HepG2 (cell line): Measurements from ENCODE around the gene INTS14. TPM values are rescaled to one million over a fixed set of nuclear protein-coding genes. Genes with fewer than 3 reads are reported as not detected.

Experiments
- ATAC-seq: fragments of 200-7000 bp; cut with Tn5 transposase; 3 replicates; pipeline ENCODE4 v1.9.1; 2020; ENCODE audit warnings: mild to moderate bottlenecking, moderate library complexity
- BruUV-seq: library from RNA; stranded (reverse); fragments of 400-500 nt; replicated peaks from 2 replicates; lab custom pipeline; 2021; lab: Mats Ljungman, UMichigan
- CTCF ChIA-PET: fragments of 300-600 bp; formaldehyde crosslinking; extraction: SDS; loops from one replicate; lab custom pipeline; 2021; ENCODE audit warnings: low total read pairs, inconsistent platforms, low intra/inter-chr PET ratio; lab: Yijun Ruan, JAX
- POLR2A ChIA-PET: fragments of 350-600 bp; sonication (Branson Sonifier 250); formaldehyde crosslinking; loops from one replicate; lab custom pipeline; 2020; ENCODE audit warnings: antibody characterized with exemption, inconsistent platforms; lab: Yijun Ruan, JAX
- DNase-seq: peaks from one replicate; pipeline ENCODE4 v3.0.0-alpha.2; 2015; ENCODE audit warnings: low spot score
- FAIRE-seq: peaks from 3 replicates; lab custom pipeline; 2011; peaks lifted over from hg19 to GRCh38; lab: Jason Lieb, UNC
- H2AFZ ChIP-seq: one replicate; pipeline ENCODE4 v1.6.1; 2011; ENCODE audit warnings: low read length, inconsistent platforms
- H3K27ac ChIP-seq: fragments of 300-600 bp; 3 replicates; pipeline ENCODE4 v1.8.0; 2011; ENCODE audit warnings: mixed run types, mild to moderate bottlenecking, mixed read lengths, low read length, inconsistent platforms; ENCODE audit not compliant: insufficient read depth; ENCODE audit errors: extremely low read length
- H3K27me3 ChIP-seq, 2 experiments: fragments of 200-600 bp in 1 of 2; 2 replicates in 1 of 2; 3 replicates in 1 of 2; pipeline versions ENCODE4 v1.6.0 to v1.8.0; 2011; ENCODE audit warnings: low read length in 2 of 2, mild to moderate bottlenecking in 2 of 2, moderate library complexity in 2 of 2, inconsistent platforms in 1 of 2; ENCODE audit not compliant: insufficient read depth in 2 of 2, control insufficient read depth in 1 of 2
- H3K36me3 ChIP-seq, 2 experiments: fragments of 200-600 bp in 1 of 2; replicated peaks in 1 of 2; 2 replicates in 1 of 2; 3 replicates in 1 of 2; pipeline versions ENCODE4 v1.5.1 to v1.8.0; 2011; ENCODE audit warnings: low read length in 2 of 2, inconsistent platforms in 1 of 2; ENCODE audit not compliant: insufficient read depth in 2 of 2, control insufficient read depth in 1 of 2
- H3K4me1 ChIP-seq: 2 replicates; pipeline ENCODE4 v1.5.1; 2012; ENCODE audit warnings: low read length, inconsistent platforms; ENCODE audit not compliant: insufficient read depth
- H3K4me2 ChIP-seq: 2 replicates; pipeline ENCODE4 v1.6.0; 2011; ENCODE audit warnings: low read depth, low read length, inconsistent platforms
- H3K4me3 ChIP-seq, 3 experiments: fragments of 200-600 bp in 1 of 3; sonication (generic), shearing (Covaris generic) in 1 of 3; replicated peaks in 1 of 3; 2 replicates each; pipeline ENCODE4 v1.5.1; 2011 to 2016; ENCODE audit warnings: low read length in 3 of 3, inconsistent platforms in 2 of 3, low read depth in 2 of 3, mild to moderate bottlenecking in 2 of 3, control low read depth in 1 of 3, mixed read lengths in 1 of 3; ENCODE audit not compliant: insufficient read depth in 1 of 3
- H3K79me2 ChIP-seq: one replicate; pipeline ENCODE4 v1.6.1; 2011; ENCODE audit warnings: low read length, inconsistent platforms; ENCODE audit not compliant: insufficient read depth
- H3K9ac ChIP-seq: 2 replicates; pipeline ENCODE4 v1.6.0; 2011; ENCODE audit warnings: mild to moderate bottlenecking, low read depth, low read length, inconsistent platforms; ENCODE audit not compliant: insufficient read depth
- H3K9me3 ChIP-seq: 2 replicates; pipeline ENCODE4 v1.5.1; 2012; ENCODE audit warnings: mild to moderate bottlenecking, low read length
- H4K20me1 ChIP-seq: 2 replicates; pipeline ENCODE4 v1.6.0; 2011; ENCODE audit warnings: inconsistent platforms, mild to moderate bottlenecking, low read length, moderate library complexity; ENCODE audit not compliant: insufficient read depth
- CTCF ChIP-seq: sonication (generic); formaldehyde crosslinking; IDR thresholded peaks from 2 replicates; pipeline ENCODE4 v1.5.0; 2020; ENCODE audit warnings: mild to moderate bottlenecking, missing genetic modification reagents, moderate library complexity
- ELF3 ChIP-seq: IDR thresholded peaks from 2 replicates; pipeline ENCODE4 v1.6.1; 2016; ENCODE audit warnings: missing genetic modification reagents, missing compliant biosample characterization
- MLX ChIP-seq: IDR thresholded peaks from 2 replicates; pipeline ENCODE4 v1.6.1; 2016
- NKX3-1 ChIP-seq: sonication (generic); formaldehyde crosslinking; IDR thresholded peaks from 2 replicates; pipeline ENCODE4 v1.5.0; 2020; ENCODE audit warnings: missing genetic modification reagents
- RAD21 ChIP-seq: fragments of 450-650 bp; formaldehyde crosslinking; IDR thresholded peaks from 2 replicates; pipeline ENCODE4 v1.5.0; 2020; ENCODE audit warnings: mild to moderate bottlenecking
- SMC3 ChIP-seq: IDR thresholded peaks from 2 replicates; pipeline ENCODE4 v1.6.1; 2011; ENCODE audit warnings: low read length, improper control_type of control experiment
- ZFAT ChIP-seq: sonication (generic); formaldehyde crosslinking; conservative IDR thresholded peaks from 2 replicates; pipeline ENCODE4 v1.8.1; 2023; ENCODE audit warnings: missing genetic modification reagents, inconsistent platforms
- ZNF263 ChIP-seq: sonication (generic); formaldehyde crosslinking; IDR thresholded peaks from 2 replicates; pipeline ENCODE4 v1.4.0; 2020; ENCODE audit warnings: missing genetic modification reagents
- ZNF281 ChIP-seq: sonication (generic); formaldehyde crosslinking; IDR thresholded peaks from 2 replicates; pipeline ENCODE4 v1.4.0; 2020; ENCODE audit warnings: missing genetic modification reagents, borderline replicate concordance
- ZNF710 ChIP-seq: sonication (generic); formaldehyde crosslinking; IDR thresholded peaks from 2 replicates; pipeline ENCODE4 v1.5.0; 2020; ENCODE audit warnings: mild to moderate bottlenecking, missing genetic modification reagents, borderline replicate concordance
- ZNF749 ChIP-seq: sonication (generic); formaldehyde crosslinking; IDR thresholded peaks from 2 replicates; pipeline ENCODE4 v1.8.0; 2022; ENCODE audit warnings: mild to moderate bottlenecking, missing genetic modification reagents, moderate library complexity, borderline replicate concordance
- WGBS: methylation state at CpG from one replicate; pipeline ENCODE4 v1.1.6; 2017; ENCODE audit warnings: low lambda C conversion rate; 5-methylcytosine and 5-hydroxymethylcytosine counted together
- in situ Hi-C: cut with HindIII; loops from 2 replicates; pipeline ENCODE4 v1.10.0; 2017; ENCODE audit warnings: low pct_unique_long_range_greater_than_20kb; ENCODE audit not compliant: extremely low pct_ligation_motif_present
- intact Hi-C: fragments of 100-400 bp; cut with micrococcal nuclease; formaldehyde crosslinking; loops from one replicate; pipeline ENCODE4 v1.10.0; 2022; ENCODE audit not compliant: unreplicated experiment
- polyA plus RNA-seq, 8 experiments: library from polyadenylated mRNA; depleted of rRNA in 3 of 8; stranded (reverse) in 7 of 8; unstranded in 1 of 8; fragments of >200 nt; fragmentation: Illumina TruSeq in 4 of 8; extraction: Trizol in 4 of 8; gene quantifications; 2 replicates each; pipeline versions ENCODE4 v1.2.1 to v1.2.3, GENCODE V29; 2011 to 2016; ENCODE audit warnings: low read depth in 4 of 8, missing spikeins in 1 of 8, mixed read lengths in 1 of 8; ENCODE audit not compliant: insufficient read depth in 1 of 8
- total RNA-seq, 5 experiments: library from RNA; depleted of rRNA; stranded (reverse); fragments of >200 nt; fragmentation: Illumina TruSeq; extraction: Trizol; gene quantifications; 2 replicates each; pipeline ENCODE4 v1.2.3, GENCODE V29; 2016; ENCODE audit warnings: low read depth in 1 of 5

INTS14 gene
- total and polyA plus RNA-seq, 2 of the 13 experiments (the other 11 are each of a cell fraction or from before 2014, with no cell fraction given): 41.4 to 52.0 TPM

- no peak for TF ChIP-seq ZFAT
- TF ChIP-seq ZNF749 (CRISPR knock-in tag): no peak
- TF ChIP-seq NKX3-1: no peak
- TF ChIP-seq, all 625 proteins: peak for 0
Observed at GRCh38 chr15:65639509-65639908, 28.6 kb upstream of the INTS14 start (continued).

GRCh38 chr15:65638681-65639089 lies 27.8 kb upstream of the INTS14 start:
- Histone ChIP-seq H3K79me2 (no peaks in the 10 kb centered on the region), H3K4me2 (no peak overlapping the region), H3K9me3 (no peaks in the 10 kb centered on the region), H2AFZ (no peak overlapping the region), H3K4me1 (peaks cover 5% of the 10 kb centered on the region; the same call in 1 of the 2 replicates), H3K27me3 (no peaks in the 10 kb centered on the region; a peak in 1 of 5 replicates), H3K27ac (no peak overlapping the region), H4K20me1 (no peaks in the 10 kb centered on the region), H3K9ac (no peak overlapping the region), H3K36me3 (no peaks in the 10 kb centered on the region), H3K4me3 (no peak overlapping the region)
- no TSS peak for BruUV-seq
- POLR2A ChIA-PET: interaction anchor here (1.3 kb wide), 1 partner anchor 28 kb away, joined by 4 read pairs; the partner anchor contains the start of gene INTS14
- ATAC-seq (peak; percentile 54), DNase-seq (peak; percentile 57), FAIRE-seq (peak; percentile 88)
- CTCF ChIA-PET: interaction anchor here (0.9 to 2.3 kb wide), 2 partner anchors 219 to 649 kb away, joined by 3 to 12 read pairs; no protein-coding TSS in a partner anchor
- intact Hi-C loops: loop anchor here (2.0 kb wide), 2 partner anchors 196 to 218 kb away; no protein-coding TSS in a partner anchor
- WGBS: 28% methylated on average over 3 of the region's 3 CpGs
- in situ Hi-C loops: loop anchor here (25.0 kb wide), 1 partner anchor 224 kb away; the partner anchor contains the start of gene RAB11A
- TF ChIP-seq MLX (CRISPR knock-in tag) (0 out of 2 replicates have a peak, but pooled peaks have one; percentile 20), ZNF263 (CRISPR knock-in tag) (peak; percentile 100), CTCF (peak; percentile 86), RAD21 (CRISPR knock-in tag) (peak; percentile 56), ZNF281 (CRISPR knock-in tag) (peak; percentile 61; the same call in 1 of the 2 replicates), ZNF710 (peak; percentile 71; the same call in 1 of the 2 replicates), SMC3 (peak; percentile 54; the same call in 1 of the 2 replicates), ELF3 (CRISPR knock-in tag) (peak; percentile 37; the same call in 1 of the 2 replicates)
